ENCODE results near the gene BAD. TPM values are rescaled to one million over a fixed set of nuclear protein-coding genes. Genes with fewer than 3 reads are reported as not detected.
"Not testable (repeated sequence)": the region's sequence is repeated elsewhere in the genome, so short reads cannot be mapped to it uniquely, and the experiment has no call there.

BAD gene
- total and polyA plus RNA-seq, 5 experiments from 2014 or later: 13.7 to 44.8 (median 39.1) TPM

GRCh38 chr11:64250415-64251015, 34.0 kb downstream of the BAD start:
- Mint-ChIP-seq H3K36me3 (no peaks in the 10 kb centered on the region), H3K27me3 (no peaks in the 10 kb centered on the region), H3K27ac (peak overlapping the region in 2 of 10 donors; percentile 43 to 69), H3K4me3 (peak overlapping the region in 9 of 10 donors; percentile 22 to 93 (median 84)), H3K4me1 (peaks cover 16 to 39% (median 32%) of the 10 kb centered on the region in 4 donors), H3K9me3 (no peaks in the 10 kb centered on the region)
- peak in 1 of 10 donors; percentile 32 for DNase-seq
- no peak for ATAC-seq
- POLR2A ChIA-PET: interaction anchor here (1.1 to 13.8 kb wide), 8 partner anchors 7 to 67 kb away, joined by 3 to 176 read pairs (median 8); partner anchors contain the start of genes DNAJC4, FERMT3, FKBP2 and NUDT22

GRCh38 chr11:64249563-64250414, 34.7 kb downstream of the BAD start:
- POLR2A ChIA-PET: interaction anchor here (0.8 to 13.8 kb wide), 8 partner anchors 9 to 68 kb away, joined by 3 to 176 read pairs (median 6); partner anchors contain the start of genes DNAJC4, FERMT3, FKBP2 and NUDT22
- Mint-ChIP-seq H3K9me3 (no peaks in the 10 kb centered on the region), H3K4me1 (peaks cover 18 to 46% (median 36%) of the 10 kb centered on the region in 4 donors), H3K27ac (peak overlapping the region in 3 of 10 donors; percentile 25 to 47 (median 35)), H3K36me3 (no peaks in the 10 kb centered on the region), H3K27me3 (no peaks in the 10 kb centered on the region), H3K4me3 (peak overlapping the region; percentile 19 to 93 (median 56))
- ATAC-seq: no peak
- no peak for DNase-seq

- Mint-ChIP-seq H3K4me3 (peak overlapping the region in 7 of 10 donors; percentile 22 to 82 (median 34)), H3K9me3 (no peaks in the 10 kb centered on the region), H3K27me3 (no peaks in the 10 kb centered on the region), H3K4me1 (peaks cover 18 to 46% (median 38%) of the 10 kb centered on the region in 4 donors), H3K36me3 (no peaks in the 10 kb centered on the region), H3K27ac (peak overlapping the region in 2 of 10 donors; percentile 38 to 44)
- no peak for ATAC-seq
- DNase-seq: no peak
- POLR2A ChIA-PET: interaction anchor here (8.4 to 13.8 kb wide), 3 partner anchors 20 to 43 kb away, joined by 101 to 176 read pairs (median 113); partner anchors contain the start of genes FERMT3, NUDT22 and TRPT1
Measured at GRCh38 chr11:64249038-64249437, 35.4 kb downstream of the BAD start.

GRCh38 chr11:64248578-64248977, 35.9 kb downstream of the BAD start:
- Mint-ChIP-seq H3K4me1 (peaks cover 16 to 47% (median 42%) of the 10 kb centered on the region in 4 donors), H3K27ac (no peak overlapping the region), H3K9me3 (no peaks in the 10 kb centered on the region), H3K4me3 (peak overlapping the region in 7 of 10 donors; percentile 20 to 92 (median 79)), H3K36me3 (no peaks in the 10 kb centered on the region), H3K27me3 (no peaks in the 10 kb centered on the region)
- ATAC-seq: no peak
- POLR2A ChIA-PET: interaction anchor here (8.4 to 13.8 kb wide), 3 partner anchors 21 to 43 kb away, joined by 101 to 176 read pairs (median 113); partner anchors contain the start of genes FERMT3, NUDT22 and TRPT1
- no peak for DNase-seq

GRCh38 chr11:64247729-64248531, 36.5 kb downstream of the BAD start:
- POLR2A ChIA-PET: interaction anchor here (1.0 to 13.8 kb wide), 8 partner anchors 9 to 274 kb away, joined by 3 to 176 read pairs (median 55); partner anchors contain the start of genes BAD, COX8A, DNAJC4 and FERMT3
- no peak for ATAC-seq
- Mint-ChIP-seq H3K36me3 (peaks cover 0 to 2% (median 0%) of the 10 kb centered on the region in 3 donors), H3K27me3 (no peaks in the 10 kb centered on the region), H3K4me3 (peak overlapping the region; percentile 65 to 92 (median 78)), H3K9me3 (no peaks in the 10 kb centered on the region), H3K27ac (peak overlapping the region in 8 of 10 donors; percentile 27 to 75 (median 71)), H3K4me1 (peaks cover 19 to 51% (median 47%) of the 10 kb centered on the region in 4 donors)
- no peak for DNase-seq

- Mint-ChIP-seq H3K4me1 (peaks cover 18 to 53% (median 48%) of the 10 kb centered on the region in 4 donors), H3K27me3 (no peaks in the 10 kb centered on the region), H3K36me3 (peaks cover 0 to 2% (median 0%) of the 10 kb centered on the region in 3 donors), H3K4me3 (peak within 1 kb of the TSS; percentile 79 to 92 (median 88)), H3K9me3 (no peaks in the 10 kb centered on the region), H3K27ac (peak within 1 kb of the TSS; percentile 13 to 93 (median 82))
- peak; percentile 57 to 87 (median 71) for DNase-seq
- POLR2A ChIA-PET: interaction anchor here (0.7 to 13.8 kb wide), 12 partner anchors 10 to 273 kb away, joined by 3 to 176 read pairs (median 16); partner anchors contain the start of genes BAD, COX8A, DNAJC4 and ESRRA
- ATAC-seq: peak; percentile 65 to 69
Measured at GRCh38 chr11:64246871-64247728, 37.4 kb downstream of the BAD start, which contains the start of gene PPP1R14B. Gene PPP1R14B (minus strand): TSS chr11:64246943. CDS start chr11:64246673, 270 bp downstream.

GRCh38 chr11:64246621-64246870, 37.9 kb downstream of the BAD start:
- H3K36me3 Mint-ChIP-seq, H3K27me3 Mint-ChIP-seq, H3K9me3 Mint-ChIP-seq: not testable (repeated sequence)
- POLR2A ChIA-PET: interaction anchor here (0.7 to 13.8 kb wide), 14 partner anchors 13 to 1520 kb away, joined by 3 to 176 read pairs (median 8); partner anchors contain the start of genes BAD, COX8A, DNAJC4 and ESRRA
- ATAC-seq: peak; percentile 24 to 28
- H3K4me3 Mint-ChIP-seq: peak overlapping the region in 9 of 10 donors; percentile 78 to 92 (median 88)
- peaks cover 14 to 49% (median 45%) of the 10 kb centered on the region in 4 donors for H3K4me1 Mint-ChIP-seq
- DNase-seq: peak in 2 of 10 donors; percentile 35 to 36
- peak overlapping the region in 2 of 10 donors; percentile 73 to 89 for H3K27ac Mint-ChIP-seq

GRCh38 chr11:64245797-64246620, 38.5 kb downstream of the BAD start:
- H3K27ac Mint-ChIP-seq: peak overlapping the region in 9 of 10 donors; percentile 28 to 93 (median 83)
- peak overlapping the region; percentile 79 to 92 (median 88) for H3K4me3 Mint-ChIP-seq
- peaks cover 0 to 2% (median 0%) of the 10 kb centered on the region in 3 donors for H3K36me3 Mint-ChIP-seq
- ATAC-seq (peak in 1 of 2 donors; percentile 0), DNase-seq (peak in 8 of 10 donors; percentile 27 to 76 (median 44))
- peaks cover 16 to 49% (median 46%) of the 10 kb centered on the region in 4 donors for H3K4me1 Mint-ChIP-seq
- POLR2A ChIA-PET: interaction anchor here (0.7 to 13.8 kb wide), 20 partner anchors 8 to 1519 kb away, joined by 3 to 176 read pairs (median 4); partner anchors contain the start of genes BAD, COX8A, DNAJC4 and ESRRA
- H3K27me3 Mint-ChIP-seq: no peaks in the 10 kb centered on the region
- no peaks in the 10 kb centered on the region for H3K9me3 Mint-ChIP-seq

GRCh38 chr11:64245401-64245796, 39.1 kb downstream of the BAD start:
- Mint-ChIP-seq H3K9me3 (no peaks in the 10 kb centered on the region), H3K4me3 (peak overlapping the region; percentile 79 to 92 (median 88)), H3K36me3 (peaks cover 0 to 2% (median 0%) of the 10 kb centered on the region in 3 donors), H3K27ac (peak overlapping the region in 9 of 10 donors; percentile 57 to 93 (median 80)), H3K4me1 (peaks cover 18 to 49% (median 47%) of the 10 kb centered on the region in 4 donors), H3K27me3 (no peaks in the 10 kb centered on the region)
- no peak for ATAC-seq
- POLR2A ChIA-PET: interaction anchor here (0.6 to 13.8 kb wide), 16 partner anchors 9 to 694 kb away, joined by 3 to 176 read pairs (median 6); partner anchors contain the start of genes BAD, DNAJC4, FERMT3 and GPR137
- DNase-seq: peak in 1 of 10 donors; percentile 52

GRCh38 chr11:64244966-64245365, 39.5 kb downstream of the BAD start:
- H3K4me3 Mint-ChIP-seq: peak overlapping the region; percentile 44 to 92 (median 86)
- DNase-seq (no peak), ATAC-seq (no peak)
- peak overlapping the region in 7 of 10 donors; percentile 27 to 93 (median 80) for H3K27ac Mint-ChIP-seq
- H3K9me3 Mint-ChIP-seq: no peaks in the 10 kb centered on the region
- peaks cover 19 to 52% (median 50%) of the 10 kb centered on the region in 4 donors for H3K4me1 Mint-ChIP-seq
- no peaks in the 10 kb centered on the region for H3K27me3 Mint-ChIP-seq
- POLR2A ChIA-PET: interaction anchor here (0.6 to 13.8 kb wide), 17 partner anchors 9 to 693 kb away, joined by 3 to 176 read pairs (median 6); partner anchors contain the start of genes BAD, DNAJC4, FERMT3 and GPR137
- peaks cover 0 to 2% (median 0%) of the 10 kb centered on the region in 3 donors for H3K36me3 Mint-ChIP-seq

Measured in naive thymus-derived CD8-positive, alpha-beta T cell (primary cell).